H9 (cell line): ENCODE results near the gene ELOVL3. TPM values are rescaled to one million over a fixed set of nuclear protein-coding genes. Genes with fewer than 3 reads are reported as not detected.

Experiments used
- DNase-seq: peaks from one replicate; pipeline ENCODE4 v3.0.0-alpha.2; 2017
- H2AFZ ChIP-seq: one replicate; pipeline ENCODE4 v1.6.1; 2013; ENCODE audit warnings: mild to moderate bottlenecking, low read length, control low read depth, moderate library complexity
- H2AK5ac ChIP-seq: 2 replicates; pipeline ENCODE4 v1.6.1; 2013; ENCODE audit warnings: low read length, control low read depth, mixed read lengths; ENCODE audit not compliant: insufficient read length
- H2BK120ac ChIP-seq: one replicate; pipeline ENCODE4 v1.6.1; 2013; ENCODE audit warnings: low read depth, mild to moderate bottlenecking, low read length, control low read depth, inconsistent platforms; ENCODE audit not compliant: poor library complexity, severe bottlenecking
- H2BK12ac ChIP-seq: 2 replicates; pipeline ENCODE4 v1.6.1; 2013; ENCODE audit warnings: low read length, control low read depth, mixed read lengths, low read depth; ENCODE audit not compliant: insufficient read length
- H2BK15ac ChIP-seq: 2 replicates; pipeline ENCODE4 v1.6.1; 2013; ENCODE audit warnings: low read depth, low read length, control low read depth
- H2BK20ac ChIP-seq: one replicate; pipeline ENCODE4 v1.6.1; 2013; ENCODE audit warnings: low read depth, mild to moderate bottlenecking, low read length, control low read depth, inconsistent platforms; ENCODE audit not compliant: poor library complexity, severe bottlenecking
- H2BK5ac ChIP-seq: 2 replicates; pipeline ENCODE4 v1.6.1; 2013; ENCODE audit warnings: low read length, control low read depth, mixed read lengths; ENCODE audit not compliant: insufficient read length
- H3K14ac ChIP-seq: 2 replicates; pipeline ENCODE4 v1.6.1; 2013; ENCODE audit warnings: low read length, control low read depth; ENCODE audit not compliant: insufficient read depth
- H3K18ac ChIP-seq: 2 replicates; pipeline ENCODE4 v1.6.1; 2013; ENCODE audit warnings: low read depth, mild to moderate bottlenecking, mixed read lengths, low read length, control low read depth; ENCODE audit not compliant: insufficient read length
- H3K23ac ChIP-seq: 2 replicates; pipeline ENCODE4 v1.6.1; 2013; ENCODE audit warnings: low read length, control low read depth, mixed read lengths, low read depth; ENCODE audit not compliant: insufficient read length
- H3K23me2 ChIP-seq: 2 replicates; pipeline ENCODE4 v1.6.1; 2013; ENCODE audit warnings: low read depth, mild to moderate bottlenecking, mixed read lengths, low read length, control low read depth; ENCODE audit not compliant: insufficient read length, poor library complexity, severe bottlenecking
- H3K27ac ChIP-seq: 2 replicates; pipeline ENCODE4 v1.5.1; 2013; ENCODE audit warnings: low read length, control low read depth, mixed read lengths, low read depth; ENCODE audit not compliant: insufficient read length
- H3K27me3 ChIP-seq: 2 replicates; pipeline ENCODE4 v1.6.1; 2013; ENCODE audit warnings: low read length, control low read depth, inconsistent platforms; ENCODE audit not compliant: insufficient read depth
- H3K4ac ChIP-seq: 2 replicates; pipeline ENCODE4 v1.6.1; 2013; ENCODE audit warnings: low read depth, mild to moderate bottlenecking, control low read depth, inconsistent platforms, low read length, moderate library complexity
- H3K4me1 ChIP-seq: 2 replicates; pipeline ENCODE4 v1.6.1; 2013; ENCODE audit warnings: low read length, control low read depth, inconsistent platforms; ENCODE audit not compliant: insufficient read depth
- H3K4me2 ChIP-seq: 2 replicates; pipeline ENCODE4 v1.6.1; 2013; ENCODE audit warnings: low read length, control low read depth, mixed read lengths; ENCODE audit not compliant: insufficient read length, insufficient read depth
- H3K56ac ChIP-seq: 2 replicates; pipeline ENCODE4 v1.6.1; 2013; ENCODE audit warnings: low read depth, mild to moderate bottlenecking, mixed read lengths, low read length, control low read depth; ENCODE audit not compliant: insufficient read length
- H3K79me1 ChIP-seq: 2 replicates; pipeline ENCODE4 v1.6.1; 2013; ENCODE audit warnings: low read depth, mild to moderate bottlenecking, moderate library complexity, low read length, control low read depth, inconsistent platforms; ENCODE audit not compliant: insufficient read depth, poor library complexity, severe bottlenecking
- H3K79me2 ChIP-seq: 2 replicates; pipeline ENCODE4 v1.6.1; 2013; ENCODE audit warnings: low read length, control low read depth, inconsistent platforms; ENCODE audit not compliant: insufficient read depth
- H3K9ac ChIP-seq: 2 replicates; pipeline ENCODE4 v1.6.1; 2013; ENCODE audit warnings: low read length, control low read depth, mixed read lengths; ENCODE audit not compliant: insufficient read length; ENCODE audit errors: extremely low read depth
- H3K9me3 ChIP-seq: one replicate; pipeline ENCODE4 v1.6.1; 2013; ENCODE audit warnings: low read depth, low read length, inconsistent platforms; ENCODE audit not compliant: control insufficient read depth
- H3T11ph ChIP-seq: one replicate; pipeline ENCODE4 v1.6.1; 2013; ENCODE audit warnings: mild to moderate bottlenecking, low read length, control low read depth, inconsistent platforms
- H4K20me1 ChIP-seq: one replicate; pipeline ENCODE4 v1.6.1; 2013; ENCODE audit not compliant: control insufficient read depth, insufficient read length, insufficient read depth
- H4K5ac ChIP-seq: 2 replicates; pipeline ENCODE4 v1.6.1; 2013; ENCODE audit warnings: low read depth, mild to moderate bottlenecking, mixed read lengths, low read length, control low read depth; ENCODE audit not compliant: insufficient read length
- H4K8ac ChIP-seq: replicated peaks from 2 replicates; pipeline ENCODE4 v1.6.1; 2013; ENCODE audit warnings: low read length, control low read depth, mixed read lengths, low read depth; ENCODE audit not compliant: insufficient read length
- H4K91ac ChIP-seq: 2 replicates; pipeline ENCODE4 v1.6.1; 2013; ENCODE audit warnings: low read depth, mild to moderate bottlenecking, moderate library complexity, mixed read lengths, low read length, control low read depth; ENCODE audit not compliant: insufficient read length
- H3K27ac Mint-ChIP-seq, 3 experiments: 2 replicates in 2 of 3; 3 replicates in 1 of 3; pipeline ENCODE4 v1.8.0; 2020 to 2021; ENCODE audit warnings: mixed read lengths in 3 of 3, mild to moderate bottlenecking in 1 of 3, moderate library complexity in 1 of 3
- H3K27me3 Mint-ChIP-seq: 2 replicates; pipeline ENCODE4 v1.8.0; 2021; ENCODE audit warnings: low read depth, mild to moderate bottlenecking, moderate library complexity, mixed read lengths
- H3K36me3 Mint-ChIP-seq, 3 experiments: 2 replicates in 2 of 3; 3 replicates in 1 of 3; pipeline ENCODE4 v1.8.0; 2020 to 2021; ENCODE audit warnings: low read depth in 3 of 3, mixed read lengths in 3 of 3; ENCODE audit not compliant: insufficient read depth in 1 of 3
- H3K4me1 Mint-ChIP-seq, 2 experiments: 2 replicates each; pipeline ENCODE4 v1.8.0; 2020; ENCODE audit warnings: mixed read lengths in 2 of 2
- H3K4me3 Mint-ChIP-seq, 2 experiments: 2 replicates in 1 of 2; 3 replicates in 1 of 2; pipeline ENCODE4 v1.8.0; 2020 to 2021; ENCODE audit warnings: mild to moderate bottlenecking in 2 of 2, mixed read lengths in 2 of 2, moderate library complexity in 1 of 2
- H3K9me3 Mint-ChIP-seq, 2 experiments: 2 replicates in 1 of 2; 3 replicates in 1 of 2; pipeline ENCODE4 v1.8.0; 2020; ENCODE audit warnings: mild to moderate bottlenecking in 2 of 2, mixed read lengths in 2 of 2, moderate library complexity in 1 of 2
- CTCF ChIP-seq: fragments of 200-600 bp; sonication (generic); conservative IDR thresholded peaks from 3 replicates; pipeline ENCODE4 v1.8.0; 2021; ENCODE audit warnings: antibody characterized with exemption, mild to moderate bottlenecking
- WGBS: extraction: QIAGEN DNeasy Blood & Tissue Kit; methylation state at CpG from one replicate; pipeline ENCODE4 v1.1.7; 2013; ENCODE audit warnings: missing lambda C conversion rate, low lambda C conversion rate, mixed read lengths; ENCODE audit not compliant: insufficient read length; ENCODE audit errors: extremely low coverage; 5-methylcytosine and 5-hydroxymethylcytosine counted together
- total RNA-seq: library from RNA; stranded (reverse); gene quantifications from 2 replicates; pipeline ENCODE4 v1.2.1, GENCODE V29; 2021

The ELOVL3 gene
- total RNA-seq, 1 experiment from 2014 or later: not detected

GRCh38 chr10:102233997-102234396, 7.9 kb downstream of the ELOVL3 start:
- Histone ChIP-seq H2AFZ (no peak overlapping the region), H3K23me2 (peaks cover 15% of the 10 kb centered on the region), H4K20me1 (peaks cover 2% of the 10 kb centered on the region), H3K9ac (no peak overlapping the region), H3K27me3 (peaks cover 59% of the 10 kb centered on the region), H3K14ac (no peak overlapping the region), H2AK5ac (no peak overlapping the region), H2BK20ac (no peak overlapping the region), H2BK120ac (no peak overlapping the region), H3K4ac (no peak overlapping the region), H3K4me1 (no peaks in the 10 kb centered on the region), H3K9me3 (no peaks in the 10 kb centered on the region), H2BK5ac (no peak overlapping the region), H4K8ac (no peak overlapping the region), H4K91ac (no peak overlapping the region), H4K5ac (no peak overlapping the region), H3K18ac (no peak overlapping the region), H3K27ac (no peak overlapping the region), H2BK12ac (no peak overlapping the region), H3K79me2 (no peaks in the 10 kb centered on the region), H3K56ac (no peak overlapping the region), H3K23ac (no peak overlapping the region), H2BK15ac (no peak overlapping the region), H3K79me1 (no peaks in the 10 kb centered on the region), H3K4me2 (no peak overlapping the region), H3T11ph (no peak overlapping the region)
- Mint-ChIP-seq H3K4me1 (peaks cover 3 to 16% of the 10 kb centered on the region in 2 experiments; a peak in 3 of 4 replicates), H3K27me3 (peaks cover 97% of the 10 kb centered on the region), H3K36me3 (no peaks in the 10 kb centered on the region; a peak in 1 of 7 replicates), H3K27ac (no peak overlapping the region), H3K4me3 (no peak overlapping the region), H3K9me3 (no peaks in the 10 kb centered on the region; a peak in 1 of 5 replicates)
- WGBS: no CpG with 5 or more reads among the region's 1 CpG
- no peak for DNase-seq
- no peak for TF ChIP-seq CTCF
